HepG2 (cell line): ENCODE measurements around the gene RSPH10B. TPM values are rescaled to one million over a fixed set of nuclear protein-coding genes. Genes with fewer than 3 reads are reported as not detected.
A peak's percentile ranks its signal among the peaks of the same experiment; 100 is the strongest.

Experiments used
- ATRX ChIP-seq: sonication (generic); formaldehyde crosslinking; IDR thresholded peaks from 2 replicates; pipeline ENCODE4 v1.4.0; 2020; ENCODE audit warnings: missing genetic modification reagents, borderline replicate concordance
- BRCA1 ChIP-seq: sonication (generic); formaldehyde crosslinking; IDR thresholded peaks from 2 replicates; pipeline ENCODE4 v1.4.0; 2020; ENCODE audit warnings: missing genetic modification reagents
- FOXM1 ChIP-seq: sonication (generic); formaldehyde crosslinking; IDR thresholded peaks from 2 replicates; pipeline ENCODE4 v1.5.0; 2020; ENCODE audit warnings: missing genetic modification reagents
- GTF3A ChIP-seq: sonication (generic); formaldehyde crosslinking; conservative IDR thresholded peaks from 2 replicates; pipeline ENCODE4 v1.4.0; 2020; ENCODE audit warnings: mild to moderate bottlenecking, missing genetic modification reagents
- HIVEP1 ChIP-seq: sonication (generic); formaldehyde crosslinking; IDR thresholded peaks from 2 replicates; pipeline ENCODE4 v1.4.0; 2020; ENCODE audit warnings: mild to moderate bottlenecking, missing genetic modification reagents
- KDM5A ChIP-seq: fragments of 200-600 bp; sonication (generic); IDR thresholded peaks from 2 replicates; pipeline ENCODE4 v1.7.0; 2018; ENCODE audit warnings: antibody characterized with exemption, mild to moderate bottlenecking, low read length, borderline replicate concordance
- KLF13 ChIP-seq: sonication (generic); formaldehyde crosslinking; IDR thresholded peaks from 2 replicates; pipeline ENCODE4 v1.4.0; 2020; ENCODE audit warnings: mild to moderate bottlenecking, missing genetic modification reagents
- MXI1 ChIP-seq: IDR thresholded peaks from 3 replicates; pipeline ENCODE4 v1.6.1; 2012; ENCODE audit warnings: low read depth, low read length, inconsistent platforms, borderline replicate concordance
- PAF1 ChIP-seq: IDR thresholded peaks from 2 replicates; pipeline ENCODE4 v1.6.1; 2016; ENCODE audit warnings: missing genetic modification reagents, missing compliant biosample characterization
- SP5 ChIP-seq: IDR thresholded peaks from 2 replicates; pipeline ENCODE4 v1.6.1; 2016; ENCODE audit warnings: low read depth, borderline replicate concordance
- THAP11 ChIP-seq: IDR thresholded peaks from 2 replicates; pipeline ENCODE4 v1.6.1; 2016; ENCODE audit warnings: missing biosample characterization, missing genetic modification reagents
- USF2 ChIP-seq, 2 experiments: sonication (generic) in 1 of 2; formaldehyde crosslinking in 1 of 2; IDR thresholded peaks; 2 replicates each; pipeline versions ENCODE4 v1.5.1 to v1.6.1; 2011 to 2020; ENCODE audit warnings: borderline replicate concordance in 1 of 2, low read depth in 1 of 2, low read length in 1 of 2, mild to moderate bottlenecking in 1 of 2, missing genetic modification reagents in 1 of 2, moderate library complexity in 1 of 2
- ZNF224 ChIP-seq: sonication (generic); formaldehyde crosslinking; IDR thresholded peaks from 2 replicates; pipeline ENCODE4 v1.5.0; 2020; ENCODE audit warnings: mild to moderate bottlenecking, missing genetic modification reagents
- ZNF44 ChIP-seq: sonication (generic); formaldehyde crosslinking; IDR thresholded peaks from 2 replicates; pipeline ENCODE4 v1.5.1; 2020; ENCODE audit warnings: mild to moderate bottlenecking, missing genetic modification reagents
- ZNF451 ChIP-seq: sonication (generic); formaldehyde crosslinking; IDR thresholded peaks from 2 replicates; pipeline ENCODE4 v1.5.0; 2020; ENCODE audit warnings: mild to moderate bottlenecking, missing genetic modification reagents
- polyA plus RNA-seq, 8 experiments: library from polyadenylated mRNA; depleted of rRNA in 3 of 8; stranded (reverse) in 7 of 8; unstranded in 1 of 8; fragments of >200 nt; fragmentation: Illumina TruSeq in 4 of 8; extraction: Trizol in 4 of 8; gene quantifications; 2 replicates each; pipeline versions ENCODE4 v1.2.1 to v1.2.3, GENCODE V29; 2011 to 2016; ENCODE audit warnings: low read depth in 4 of 8, missing spikeins in 1 of 8, mixed read lengths in 1 of 8; ENCODE audit not compliant: insufficient read depth in 1 of 8
- total RNA-seq, 5 experiments: library from RNA; depleted of rRNA; stranded (reverse); fragments of >200 nt; fragmentation: Illumina TruSeq; extraction: Trizol; gene quantifications; 2 replicates each; pipeline ENCODE4 v1.2.3, GENCODE V29; 2016; ENCODE audit warnings: low read depth in 1 of 5
- TF ChIP-seq, protein P1 (sequence below): sonication (generic); formaldehyde crosslinking; IDR thresholded peaks from 2 replicates; pipeline ENCODE4 v1.4.0; 2020; ENCODE audit warnings: missing genetic modification reagents, borderline replicate concordance
- TF ChIP-seq, protein P2 (sequence below), 2 experiments: IDR thresholded peaks; 2 replicates each; pipeline ENCODE4 v1.6.1; 2011 to 2012; ENCODE audit warnings: low read length in 2 of 2, borderline replicate concordance in 1 of 2, low read depth in 1 of 2, mild to moderate bottlenecking in 1 of 2, moderate library complexity in 1 of 2

RSPH10B gene
- total and polyA plus RNA-seq, 2 of the 13 experiments (the other 11 are each of a cell fraction or from before 2014, with no cell fraction given) = not detected

- TF ChIP-seq, protein P1, sequence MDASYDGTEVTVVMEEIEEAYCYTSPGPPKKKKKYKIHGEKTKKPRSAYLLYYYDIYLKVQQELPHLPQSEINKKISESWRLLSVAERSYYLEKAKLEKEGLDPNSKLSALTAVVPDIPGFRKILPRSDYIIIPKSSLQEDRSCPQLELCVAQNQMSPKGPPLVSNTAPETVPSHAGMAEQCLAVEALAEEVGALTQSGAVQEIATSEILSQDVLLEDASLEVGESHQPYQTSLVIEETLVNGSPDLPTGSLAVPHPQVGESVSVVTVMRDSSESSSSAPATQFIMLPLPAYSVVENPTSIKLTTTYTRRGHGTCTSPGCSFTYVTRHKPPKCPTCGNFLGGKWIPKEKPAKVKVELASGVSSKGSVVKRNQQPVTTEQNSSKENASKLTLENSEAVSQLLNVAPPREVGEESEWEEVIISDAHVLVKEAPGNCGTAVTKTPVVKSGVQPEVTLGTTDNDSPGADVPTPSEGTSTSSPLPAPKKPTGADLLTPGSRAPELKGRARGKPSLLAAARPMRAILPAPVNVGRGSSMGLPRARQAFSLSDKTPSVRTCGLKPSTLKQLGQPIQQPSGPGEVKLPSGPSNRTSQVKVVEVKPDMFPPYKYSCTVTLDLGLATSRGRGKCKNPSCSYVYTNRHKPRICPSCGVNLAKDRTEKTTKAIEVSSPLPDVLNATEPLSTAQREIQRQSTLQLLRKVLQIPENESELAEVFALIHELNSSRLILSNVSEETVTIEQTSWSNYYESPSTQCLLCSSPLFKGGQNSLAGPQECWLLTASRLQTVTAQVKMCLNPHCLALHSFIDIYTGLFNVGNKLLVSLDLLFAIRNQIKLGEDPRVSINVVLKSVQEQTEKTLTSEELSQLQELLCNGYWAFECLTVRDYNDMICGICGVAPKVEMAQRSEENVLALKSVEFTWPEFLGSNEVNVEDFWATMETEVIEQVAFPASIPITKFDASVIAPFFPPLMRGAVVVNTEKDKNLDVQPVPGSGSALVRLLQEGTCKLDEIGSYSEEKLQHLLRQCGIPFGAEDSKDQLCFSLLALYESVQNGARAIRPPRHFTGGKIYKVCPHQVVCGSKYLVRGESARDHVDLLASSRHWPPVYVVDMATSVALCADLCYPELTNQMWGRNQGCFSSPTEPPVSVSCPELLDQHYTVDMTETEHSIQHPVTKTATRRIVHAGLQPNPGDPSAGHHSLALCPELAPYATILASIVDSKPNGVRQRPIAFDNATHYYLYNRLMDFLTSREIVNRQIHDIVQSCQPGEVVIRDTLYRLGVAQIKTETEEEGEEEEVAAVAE (CRISPR knock-in tag) = peak; percentile 93
- peak; percentile 95 for TF ChIP-seq FOXM1 (CRISPR knock-in tag)
- peak; percentile 31; the same call in 1 of the 2 replicates for TF ChIP-seq USF2 (IDR thresholded peaks at IDR 0.05; ENCODE audit: low read depth, low read length)
- TF ChIP-seq USF2 (CRISPR knock-in tag; IDR thresholded peaks at IDR 0.05; ENCODE audit: borderline replicate concordance) = peak; percentile 83
- peak; percentile 95; the same call in 1 of the 2 replicates for TF ChIP-seq GTF3A (CRISPR knock-in tag)
- TF ChIP-seq MXI1 = peak; percentile 97
- TF ChIP-seq BRCA1 (CRISPR knock-in tag) = peak; percentile 97
- TF ChIP-seq SP5 (CRISPR knock-in tag) = peak; percentile 96
- TF ChIP-seq ZNF451 = peak; percentile 100
- peak; percentile 89 for TF ChIP-seq THAP11 (CRISPR knock-in tag)
- TF ChIP-seq KDM5A = no peak; the same call in 1 of the 2 replicates
- peak; percentile 72; the same call in 1 of the 2 replicates for TF ChIP-seq PAF1
- TF ChIP-seq, protein P2, sequence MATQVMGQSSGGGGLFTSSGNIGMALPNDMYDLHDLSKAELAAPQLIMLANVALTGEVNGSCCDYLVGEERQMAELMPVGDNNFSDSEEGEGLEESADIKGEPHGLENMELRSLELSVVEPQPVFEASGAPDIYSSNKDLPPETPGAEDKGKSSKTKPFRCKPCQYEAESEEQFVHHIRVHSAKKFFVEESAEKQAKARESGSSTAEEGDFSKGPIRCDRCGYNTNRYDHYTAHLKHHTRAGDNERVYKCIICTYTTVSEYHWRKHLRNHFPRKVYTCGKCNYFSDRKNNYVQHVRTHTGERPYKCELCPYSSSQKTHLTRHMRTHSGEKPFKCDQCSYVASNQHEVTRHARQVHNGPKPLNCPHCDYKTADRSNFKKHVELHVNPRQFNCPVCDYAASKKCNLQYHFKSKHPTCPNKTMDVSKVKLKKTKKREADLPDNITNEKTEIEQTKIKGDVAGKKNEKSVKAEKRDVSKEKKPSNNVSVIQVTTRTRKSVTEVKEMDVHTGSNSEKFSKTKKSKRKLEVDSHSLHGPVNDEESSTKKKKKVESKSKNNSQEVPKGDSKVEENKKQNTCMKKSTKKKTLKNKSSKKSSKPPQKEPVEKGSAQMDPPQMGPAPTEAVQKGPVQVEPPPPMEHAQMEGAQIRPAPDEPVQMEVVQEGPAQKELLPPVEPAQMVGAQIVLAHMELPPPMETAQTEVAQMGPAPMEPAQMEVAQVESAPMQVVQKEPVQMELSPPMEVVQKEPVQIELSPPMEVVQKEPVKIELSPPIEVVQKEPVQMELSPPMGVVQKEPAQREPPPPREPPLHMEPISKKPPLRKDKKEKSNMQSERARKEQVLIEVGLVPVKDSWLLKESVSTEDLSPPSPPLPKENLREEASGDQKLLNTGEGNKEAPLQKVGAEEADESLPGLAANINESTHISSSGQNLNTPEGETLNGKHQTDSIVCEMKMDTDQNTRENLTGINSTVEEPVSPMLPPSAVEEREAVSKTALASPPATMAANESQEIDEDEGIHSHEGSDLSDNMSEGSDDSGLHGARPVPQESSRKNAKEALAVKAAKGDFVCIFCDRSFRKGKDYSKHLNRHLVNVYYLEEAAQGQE (IDR thresholded peaks at IDR 0.05; ENCODE audit: borderline replicate concordance in 1 of 2, low read depth in 1 of 2, low read length in 2 of 2) = 0 out of 4 replicates have a peak, but pooled peaks of 1 of the 2 experiments have one; percentile 53
- peak; percentile 99 for TF ChIP-seq KLF13 (CRISPR knock-in tag)
- peak; percentile 100; the same call in 1 of the 2 replicates for TF ChIP-seq ZNF224 (CRISPR knock-in tag)
- TF ChIP-seq ZNF44 (CRISPR knock-in tag) = peak; percentile 98
- peak; percentile 93 for TF ChIP-seq HIVEP1 (CRISPR knock-in tag)
- TF ChIP-seq ATRX (CRISPR knock-in tag) = 0 out of 2 replicates have a peak, but pooled peaks have one; percentile 78
Observed at GRCh38 chr7:6008668-6009611, 38.5 kb upstream of the RSPH10B start, which contains the start of the genes AIMP2 and PMS2 (continued).
